HG02763 (cell line): Measurements from ENCODE around the gene COPB2.

Source experiments
- ATAC-seq: cut with Tn5 transposase; IDR thresholded peaks from one replicate; pipeline ENCODE4 v1.9.1; 2021; ENCODE audit warnings: mild to moderate bottlenecking, moderate library complexity; ENCODE audit not compliant: unreplicated experiment

COPB2 gene

GRCh38 chr3:139309880-139310279 is 79.6 kb downstream of the COPB2 start:
- no peak for ATAC-seq

- no peak for ATAC-seq
Observed at GRCh38 chr3:139309061-139309591, 80.3 kb downstream of the COPB2 start.

GRCh38 chr3:139308560-139308959 is 80.9 kb downstream of the COPB2 start:
- ATAC-seq, result no peak

GRCh38 chr3:139307601-139308555 is 81.6 kb downstream of the COPB2 start:
- no peak for ATAC-seq
